NCI-H1092 (cell line): Measurements from ENCODE around the gene RAB38.

ENCODE experiments used
- DNase-seq: peaks from one replicate; lab custom pipeline; 2025; lab: John Stamatoyannopoulos, UW

Gene RAB38

GRCh38 chr11:88174709-88175568 is at the start of gene RAB38:
Gene RAB38, minus strand, starts transcription at chr11:88175443. Its CDS starts 59 bp downstream, at chr11:88175384.
- peak; percentile 36 for DNase-seq

- DNase-seq: no peak
Measured at GRCh38 chr11:88213406-88213805, 38.2 kb upstream of the RAB38 start.

GRCh38 chr11:88212300-88212699 is 37.1 kb upstream of the RAB38 start:
- DNase-seq: no peak

- DNase-seq: no peak
Measured at GRCh38 chr11:88208745-88209144, 33.5 kb upstream of the RAB38 start.

- DNase-seq: no peak
Measured at GRCh38 chr11:88206751-88207150, 31.5 kb upstream of the RAB38 start.

- no peak for DNase-seq
Measured at GRCh38 chr11:88204353-88204752, 29.1 kb upstream of the RAB38 start.

- DNase-seq: no peak
Measured at GRCh38 chr11:88203604-88204003, 28.4 kb upstream of the RAB38 start.

- no peak for DNase-seq
Measured at GRCh38 chr11:88202498-88202897, 27.3 kb upstream of the RAB38 start.

- no peak for DNase-seq
Measured at GRCh38 chr11:88196393-88196792, 21.1 kb upstream of the RAB38 start.

- no peak for DNase-seq
Measured at GRCh38 chr11:88195908-88196307, 20.7 kb upstream of the RAB38 start.

GRCh38 chr11:88194990-88195389 is 19.7 kb upstream of the RAB38 start:
- DNase-seq: no peak

- no peak for DNase-seq
Measured at GRCh38 chr11:88193278-88193677, 18.0 kb upstream of the RAB38 start.

- no peak for DNase-seq
Measured at GRCh38 chr11:88188932-88189253, 13.7 kb upstream of the RAB38 start.

GRCh38 chr11:88188251-88188931 is 13.1 kb upstream of the RAB38 start:
- DNase-seq: no peak

GRCh38 chr11:88183233-88183632 is 8.0 kb upstream of the RAB38 start:
- DNase-seq: no peak

- no peak for DNase-seq
Measured at GRCh38 chr11:88181776-88182175, 6.5 kb upstream of the RAB38 start.

GRCh38 chr11:88179971-88180629 is 4.9 kb upstream of the RAB38 start:
- DNase-seq: no peak

- DNase-seq: no peak
Measured at GRCh38 chr11:88179141-88179540, 3.9 kb upstream of the RAB38 start.

GRCh38 chr11:88178191-88178590 is 2.9 kb upstream of the RAB38 start:
- no peak for DNase-seq

GRCh38 chr11:88175569-88176075 is 379 bp upstream of the RAB38 start:
- DNase-seq: no peak

- DNase-seq: no peak
Measured at GRCh38 chr11:88173956-88174355, 1.3 kb downstream of the RAB38 start.

- DNase-seq: no peak
Measured at GRCh38 chr11:88171982-88172381, 3.3 kb downstream of the RAB38 start.

GRCh38 chr11:88170673-88171072 is 4.6 kb downstream of the RAB38 start:
- no peak for DNase-seq
